GM03348 (cell line): ENCODE results near the gene PTH1R.

Experiments used
- DNase-seq: peaks from one replicate; pipeline ENCODE4 v3.0.0; 2012; ENCODE audit warnings: low spot score

PTH1R gene

DNA sequence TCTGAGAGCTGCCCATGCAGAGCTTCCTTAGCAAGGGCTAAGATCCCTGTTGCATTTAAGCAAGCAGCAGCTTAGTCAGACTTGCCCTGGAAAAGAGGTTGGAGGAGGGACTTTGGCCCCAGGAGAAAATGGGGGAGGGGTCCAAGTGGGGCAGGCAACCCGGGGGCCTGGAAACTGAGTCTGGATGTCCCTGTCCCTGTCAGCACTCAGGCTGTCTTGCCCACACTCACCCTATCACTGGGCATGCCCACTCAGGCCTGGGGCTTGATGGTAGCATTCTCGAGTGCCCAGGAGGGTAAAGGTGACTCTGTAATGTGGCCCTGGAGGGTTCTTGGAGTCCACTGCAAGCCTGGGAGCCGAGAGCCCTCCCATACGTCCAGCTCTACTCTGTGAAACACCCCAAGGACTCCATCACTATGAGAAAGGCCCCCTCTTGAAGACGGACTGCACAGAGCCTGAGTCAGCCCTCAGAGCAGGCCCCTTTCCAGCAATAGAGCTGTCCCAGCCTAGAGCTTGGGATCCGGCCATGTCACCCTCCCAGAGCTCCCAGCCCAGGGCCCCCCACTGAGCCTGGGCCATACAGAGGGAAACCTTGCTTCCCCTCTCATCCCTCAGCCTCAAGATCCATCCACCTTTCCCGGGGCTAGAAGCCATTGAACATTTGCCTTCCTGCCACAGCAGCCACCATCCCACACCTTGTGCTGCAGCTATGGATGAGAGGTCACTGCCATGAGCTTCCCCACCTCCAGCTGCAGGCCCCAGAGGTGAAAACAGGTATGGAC lies 27.6 kb upstream of the PTH1R start:
- no peak for DNase-seq

DNA sequence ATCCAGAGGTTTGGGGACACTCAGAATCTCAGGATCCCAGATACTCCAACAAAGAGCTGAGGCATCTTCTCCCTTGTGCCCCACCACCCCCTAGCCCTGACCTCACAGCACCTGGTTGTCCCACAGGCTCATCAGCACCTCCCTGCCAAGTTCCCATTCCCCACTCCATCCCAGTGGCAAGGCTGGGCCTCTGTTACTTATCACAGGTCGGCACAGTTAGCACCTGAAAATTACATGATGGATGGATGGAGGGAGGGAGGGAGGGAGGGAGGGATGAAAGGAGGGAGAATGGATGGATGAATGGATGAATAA lies 27.1 kb upstream of the PTH1R start:
- no peak for DNase-seq

- no peak for DNase-seq
Observed at GRCh38 chr3:46851364-46852333, 25.9 kb upstream of the PTH1R start.

- no peak for DNase-seq
Observed at GRCh38 chr3:46852334-46852720, 25.2 kb upstream of the PTH1R start.

DNA sequence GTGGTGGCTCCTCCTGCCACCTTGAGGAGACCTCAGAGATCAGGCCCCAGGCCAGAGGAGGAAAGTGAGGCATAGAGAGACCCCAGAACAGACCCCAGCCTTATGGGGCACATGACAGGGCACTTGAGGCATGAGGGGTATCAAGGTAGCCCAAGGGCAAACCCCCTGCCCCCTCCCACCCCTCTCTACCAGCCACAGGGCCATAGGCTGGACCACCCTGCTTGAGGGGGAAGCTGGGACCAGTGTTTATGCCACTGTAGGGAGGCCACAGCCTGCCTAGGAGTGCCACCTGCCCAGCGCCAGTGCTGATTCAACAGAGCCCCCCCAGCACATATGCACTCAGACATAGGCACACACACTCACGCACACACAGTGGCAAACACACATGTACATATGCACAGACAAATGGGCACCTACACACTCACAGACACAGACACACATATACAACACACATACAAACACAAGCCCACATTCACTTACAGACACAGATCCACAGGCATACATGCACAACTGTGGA lies 24.6 kb upstream of the PTH1R start:
- no peak for DNase-seq

- no peak for DNase-seq
Observed at GRCh38 chr3:46853441-46854415, 23.8 kb upstream of the PTH1R start.

DNA sequence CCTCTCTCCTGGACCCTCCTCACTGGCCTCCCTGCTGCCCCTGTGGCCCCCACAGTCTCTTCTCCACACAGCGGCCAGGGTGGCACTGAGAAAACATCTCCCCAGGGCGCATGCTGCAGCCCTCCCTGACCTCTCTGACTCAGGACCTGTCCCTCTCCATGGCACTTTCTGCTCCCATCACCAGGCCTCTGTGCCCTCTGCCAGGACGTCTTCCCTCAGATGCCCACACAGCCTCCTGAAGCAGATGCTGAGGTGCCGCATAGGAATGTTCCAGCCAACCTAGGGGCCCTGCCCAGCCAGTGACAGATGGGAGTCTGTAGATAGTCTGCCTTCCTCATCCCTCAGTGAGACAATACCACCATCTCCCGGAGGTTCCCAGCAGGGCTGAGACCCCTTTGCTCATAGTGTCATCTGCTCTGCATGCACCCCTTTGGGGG lies 22.9 kb upstream of the PTH1R start:
- DNase-seq = no peak

DNA sequence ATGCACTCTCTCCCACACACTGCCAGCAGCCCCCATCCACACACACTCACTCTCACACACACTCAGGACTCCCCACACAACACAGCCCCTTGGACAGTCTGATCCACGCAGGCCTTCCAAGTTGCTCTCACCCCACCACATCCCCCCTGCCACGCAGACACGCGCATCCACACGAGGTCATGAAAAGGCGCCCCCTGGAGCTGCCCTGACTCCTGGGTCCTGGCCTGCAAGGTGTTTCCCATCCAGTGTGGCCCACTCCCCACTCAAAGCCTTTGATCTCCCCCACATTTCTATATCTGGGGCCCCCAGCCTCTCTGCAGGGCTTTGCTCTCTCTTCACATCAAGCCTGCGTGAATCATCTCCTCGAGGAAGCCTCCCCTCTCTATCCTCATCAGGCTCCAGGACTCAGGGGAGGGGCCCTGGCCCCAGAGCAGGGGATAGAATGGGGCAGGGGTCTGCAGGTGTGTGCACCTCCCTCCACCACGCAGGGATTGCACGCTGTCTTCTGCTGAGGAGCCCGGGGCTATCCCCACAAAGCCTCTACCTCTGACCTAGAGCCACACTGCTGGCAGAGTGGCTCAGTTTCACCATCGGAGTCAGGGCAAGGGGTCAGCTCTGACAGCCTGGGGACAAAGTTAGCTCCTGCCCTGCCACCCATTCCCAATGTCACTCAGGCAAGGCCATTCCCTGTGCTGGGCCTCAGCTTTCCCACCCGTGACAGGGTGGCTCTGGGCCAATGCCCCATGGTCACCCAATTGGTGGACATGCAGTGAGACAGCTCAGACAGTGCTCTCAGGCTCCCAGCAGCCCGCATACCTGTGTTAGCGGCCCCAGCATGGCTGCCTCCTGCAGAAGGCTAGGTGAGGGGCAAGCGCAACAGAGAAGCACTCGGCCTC lies 20.7 kb upstream of the PTH1R start:
- DNase-seq = no peak

DNA sequence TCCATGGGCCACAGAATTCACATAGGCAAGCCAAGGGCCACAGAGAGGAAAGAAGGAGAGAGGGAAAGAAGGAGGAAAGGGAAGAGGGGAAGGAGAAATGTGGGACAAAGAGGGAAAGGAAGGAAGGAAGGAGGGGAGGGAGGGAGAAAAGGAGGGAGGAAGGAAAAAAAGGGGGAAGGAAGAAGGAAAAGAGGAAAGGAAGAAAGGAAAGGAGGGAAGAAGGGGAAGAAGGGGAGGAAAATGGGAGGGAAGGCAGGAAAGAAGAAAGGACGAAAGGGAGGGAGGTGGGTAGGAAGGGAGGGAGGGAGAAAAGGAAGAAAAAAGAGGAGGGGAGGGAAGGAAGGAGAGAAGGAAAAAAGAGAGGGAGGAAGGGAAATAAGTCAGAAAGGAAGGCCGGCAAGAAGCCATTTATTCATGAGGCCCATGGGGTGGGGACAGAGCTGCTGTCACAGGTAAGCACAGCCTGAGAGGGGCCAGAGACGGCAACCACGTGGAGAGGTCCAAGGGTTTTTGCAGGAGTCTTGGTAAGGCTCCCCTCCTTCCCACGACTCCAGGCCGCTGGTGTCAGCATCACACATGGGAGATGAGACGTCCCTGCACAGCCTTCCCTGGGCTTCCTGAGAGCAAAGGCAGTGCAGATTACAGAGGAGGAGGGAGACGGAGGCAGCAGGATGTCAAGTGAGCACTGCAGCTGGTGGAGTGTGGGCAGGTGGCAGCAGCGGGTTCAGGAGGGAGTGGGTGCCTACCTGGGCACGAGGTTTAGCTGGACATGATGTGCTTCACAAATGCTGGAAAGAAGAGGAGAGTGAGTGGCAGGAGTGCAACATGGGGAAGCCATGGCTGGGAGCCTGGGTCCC lies 19.8 kb upstream of the PTH1R start:
- no peak for DNase-seq

DNA sequence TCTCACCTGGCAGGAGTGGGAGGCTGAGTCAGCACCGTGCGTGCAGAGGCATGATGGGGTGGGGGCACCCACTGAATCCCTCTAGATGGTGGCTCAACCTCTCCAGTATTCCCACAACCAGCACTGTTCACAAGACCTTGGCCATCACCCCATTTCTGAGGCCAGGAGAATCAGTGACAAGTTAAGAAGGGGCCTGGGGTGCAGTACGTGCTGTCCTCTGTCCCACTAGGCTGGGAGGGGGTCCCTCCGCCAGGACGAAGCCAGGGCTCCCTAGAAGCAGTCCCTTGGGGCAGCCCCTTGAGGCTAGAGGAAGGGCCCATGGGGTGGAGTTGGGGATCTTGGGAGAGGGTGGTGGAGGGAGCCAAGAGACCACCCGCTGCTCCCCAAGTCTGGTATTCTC lies 19.1 kb upstream of the PTH1R start:
- no peak for DNase-seq

- no peak for DNase-seq
Observed at GRCh38 chr3:46859001-46859710, 18.4 kb upstream of the PTH1R start.

- no peak for DNase-seq
Observed at GRCh38 chr3:46860017-46860809, 17.3 kb upstream of the PTH1R start.

- DNase-seq = no peak
Observed at GRCh38 chr3:46860810-46861604, 16.5 kb upstream of the PTH1R start.

DNA sequence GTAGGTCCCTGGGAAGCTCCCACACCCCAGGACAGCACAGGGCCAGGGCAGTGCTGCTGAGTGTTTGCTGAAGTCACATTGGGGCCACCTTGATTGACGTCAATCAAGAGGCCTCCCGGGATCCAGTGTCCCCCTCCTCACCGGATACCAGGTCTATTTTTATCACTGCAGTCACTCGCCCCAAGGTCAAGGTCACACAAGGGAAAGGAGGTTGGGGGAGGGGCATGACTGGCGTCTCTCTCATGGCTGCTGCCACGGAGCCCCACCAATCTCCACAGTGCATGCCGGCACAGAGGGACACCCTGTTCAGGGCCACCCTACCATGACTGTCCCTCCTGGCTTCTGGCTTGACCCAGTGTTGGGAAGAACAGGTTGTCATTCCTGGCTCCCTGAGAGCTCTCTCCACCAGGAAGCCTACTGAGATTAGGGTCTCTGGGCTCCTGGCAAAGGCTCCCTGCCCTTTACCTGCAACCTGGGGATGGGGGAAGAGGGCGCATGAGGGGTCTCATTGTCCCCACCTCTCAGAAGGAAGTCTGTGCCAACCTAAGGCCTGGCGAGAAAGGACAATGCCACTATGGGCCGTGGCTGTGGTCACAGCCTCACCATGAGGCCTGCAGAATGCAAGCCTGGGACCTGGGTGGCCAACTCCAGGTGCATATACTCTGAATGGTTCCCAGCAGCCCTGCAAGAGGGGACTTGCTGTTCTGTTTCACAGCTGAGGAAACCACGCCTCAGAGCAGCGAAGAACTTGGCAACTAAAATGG lies 15.7 kb upstream of the PTH1R start:
- DNase-seq = no peak

- no peak for DNase-seq
Observed at GRCh38 chr3:46862369-46863025, 15.0 kb upstream of the PTH1R start.

DNA sequence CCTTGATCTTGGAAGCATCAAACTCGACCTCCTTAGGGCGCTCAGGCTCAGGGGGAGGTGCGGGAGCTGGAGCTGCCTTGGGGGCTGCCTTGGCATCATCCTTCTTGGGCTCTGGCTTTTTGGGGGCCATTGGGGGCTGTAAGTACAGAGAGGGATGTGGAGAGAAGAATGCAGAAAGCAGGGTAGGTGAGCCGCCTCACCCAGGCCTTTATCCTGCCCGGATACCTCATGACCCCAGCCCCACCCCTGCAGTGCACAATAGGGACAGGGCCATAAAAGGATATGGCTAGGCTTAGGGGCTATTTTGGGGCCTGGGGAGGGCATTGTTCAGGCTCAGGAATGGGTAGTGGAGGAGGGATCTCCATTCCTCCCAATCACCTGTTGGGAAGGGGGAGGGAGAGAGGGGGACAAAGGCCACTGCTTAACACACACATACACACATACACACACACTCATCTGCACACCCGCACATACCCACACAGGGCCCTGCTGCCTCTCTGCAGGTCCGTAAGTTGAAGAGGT lies 14.2 kb upstream of the PTH1R start, which contains the start of gene MYL3:
Gene MYL3, minus strand, starts transcription at position 184 of the 522 bp plus-strand sequence. Its CDS starts 54 bp downstream, at position 130.
- DNase-seq = no peak
